GM19467 (cell line): Measurements from ENCODE around the gene MRPL52.
"Not testable (repeated sequence)": the region's sequence is repeated elsewhere in the genome, so short reads cannot be mapped to it uniquely, and the experiment has no call there.

Experiments
- ATAC-seq: cut with Tn5 transposase; IDR thresholded peaks from one replicate; pipeline ENCODE4 v1.9.1; 2021; ENCODE audit warnings: mild to moderate bottlenecking, moderate library complexity; ENCODE audit not compliant: unreplicated experiment

The MRPL52 gene

DNA sequence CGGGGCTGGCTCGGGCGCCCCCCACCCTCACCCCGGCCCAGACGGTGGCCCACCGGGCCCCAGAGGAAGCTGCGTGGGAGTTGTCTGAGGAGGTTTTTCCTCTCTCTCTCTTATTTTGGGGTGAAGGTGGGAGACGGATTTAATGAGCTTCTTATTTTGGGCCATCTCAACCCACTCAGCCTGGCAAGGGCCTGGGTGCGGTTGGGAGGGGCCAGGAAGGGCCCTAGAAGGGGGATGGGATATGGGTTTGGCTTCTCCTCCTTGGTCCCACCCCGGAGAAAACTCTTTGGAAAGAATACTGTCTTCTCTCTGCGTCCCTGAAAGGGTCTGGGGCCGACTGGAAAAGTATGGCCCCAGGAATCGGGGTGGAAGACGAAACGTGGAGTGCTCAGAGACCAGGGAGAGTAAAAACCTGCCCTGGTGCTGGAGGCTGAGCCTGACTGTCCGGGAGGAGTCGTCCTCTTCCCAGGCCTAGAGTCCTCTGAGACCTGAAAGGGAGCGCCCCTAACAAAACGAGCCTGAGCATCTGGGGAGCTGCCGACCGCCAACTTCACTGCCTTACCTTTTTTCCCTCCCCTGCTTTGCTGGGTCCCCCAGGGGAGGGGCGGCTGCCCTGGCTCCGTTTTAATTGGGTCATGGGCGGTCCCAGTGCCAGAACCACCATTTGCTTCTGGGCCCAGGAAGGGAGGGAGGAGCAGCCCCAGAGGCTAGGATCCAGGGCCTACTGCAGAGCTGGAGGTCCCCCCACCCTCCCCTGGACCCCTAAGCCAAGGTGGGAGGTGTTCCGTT, 8.3 kb downstream of the MRPL52 start:
- ATAC-seq: no peak

DNA sequence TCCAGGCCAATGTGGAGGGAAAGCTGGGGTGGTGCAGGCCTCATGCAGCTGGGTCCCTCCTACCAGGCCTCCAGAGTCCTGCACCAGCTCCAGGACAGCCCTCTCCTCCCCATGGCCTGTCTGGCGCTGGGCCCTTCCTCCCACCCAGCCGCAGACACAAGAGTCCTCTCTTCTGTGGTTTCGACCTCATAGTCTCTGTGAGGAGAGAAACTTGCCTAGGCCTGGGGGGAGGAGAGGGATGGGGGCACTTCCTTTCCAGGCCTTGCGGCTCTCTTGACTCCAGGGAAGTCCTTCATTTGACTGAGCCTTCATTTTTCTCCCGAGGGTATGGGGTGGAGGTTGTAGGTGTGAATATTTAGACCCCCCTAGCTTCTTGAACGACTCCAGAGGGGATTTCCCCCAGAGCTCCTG, 8.9 kb downstream of the MRPL52 start:
- ATAC-seq: no peak

DNA sequence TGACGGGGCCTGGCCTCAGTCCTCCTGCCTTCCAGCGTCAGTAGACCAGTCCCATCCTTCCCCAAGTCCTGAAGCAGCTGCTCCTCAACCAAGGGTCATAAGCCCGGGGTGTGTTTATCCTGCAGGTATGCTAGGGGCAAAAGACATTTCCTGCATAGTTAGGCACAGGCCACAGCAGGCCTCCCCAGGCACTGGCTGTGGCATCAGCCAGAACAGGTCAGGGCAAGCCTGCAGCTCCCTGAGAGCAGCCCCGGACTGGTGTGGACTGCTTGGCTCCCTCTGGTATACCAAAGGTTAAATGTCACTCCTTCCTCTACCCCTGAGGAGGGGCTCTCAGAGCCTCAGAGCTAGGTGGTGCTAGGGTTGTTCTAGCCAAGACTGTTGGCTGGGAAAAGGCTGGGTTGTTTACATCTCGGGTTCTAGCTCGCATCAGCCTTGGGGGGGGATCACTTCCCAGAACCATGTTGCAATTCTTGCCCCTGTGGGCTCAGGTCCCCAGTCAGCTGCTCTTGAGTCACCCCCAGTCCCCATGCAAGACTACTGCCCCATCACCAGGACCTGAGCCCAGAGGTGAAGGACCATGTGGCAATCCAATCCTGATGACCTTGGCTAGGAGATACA, 9.6 kb downstream of the MRPL52 start:
- no peak for ATAC-seq

- no peak for ATAC-seq
Observed at GRCh38 chr14:22841311-22841710, 11.6 kb downstream of the MRPL52 start.

DNA sequence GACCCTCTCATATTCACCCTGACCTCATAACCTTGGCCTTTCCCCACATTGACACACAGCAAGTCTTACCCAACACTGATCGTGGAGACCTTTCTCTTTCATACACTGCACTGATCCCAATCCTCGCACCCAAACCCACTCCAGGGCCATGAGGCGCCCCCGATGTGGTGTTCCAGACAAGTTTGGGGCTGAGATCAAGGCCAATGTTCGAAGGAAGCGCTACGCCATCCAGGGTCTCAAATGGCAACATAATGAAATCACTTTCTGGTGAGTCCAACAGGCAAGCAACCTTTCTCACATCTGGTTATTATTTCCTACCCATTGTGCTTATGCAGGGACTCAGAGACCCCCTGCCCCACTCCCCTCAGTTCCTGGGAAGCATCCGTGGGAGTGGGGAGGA, 12.1 kb downstream of the MRPL52 start:
- ATAC-seq: no peak

DNA sequence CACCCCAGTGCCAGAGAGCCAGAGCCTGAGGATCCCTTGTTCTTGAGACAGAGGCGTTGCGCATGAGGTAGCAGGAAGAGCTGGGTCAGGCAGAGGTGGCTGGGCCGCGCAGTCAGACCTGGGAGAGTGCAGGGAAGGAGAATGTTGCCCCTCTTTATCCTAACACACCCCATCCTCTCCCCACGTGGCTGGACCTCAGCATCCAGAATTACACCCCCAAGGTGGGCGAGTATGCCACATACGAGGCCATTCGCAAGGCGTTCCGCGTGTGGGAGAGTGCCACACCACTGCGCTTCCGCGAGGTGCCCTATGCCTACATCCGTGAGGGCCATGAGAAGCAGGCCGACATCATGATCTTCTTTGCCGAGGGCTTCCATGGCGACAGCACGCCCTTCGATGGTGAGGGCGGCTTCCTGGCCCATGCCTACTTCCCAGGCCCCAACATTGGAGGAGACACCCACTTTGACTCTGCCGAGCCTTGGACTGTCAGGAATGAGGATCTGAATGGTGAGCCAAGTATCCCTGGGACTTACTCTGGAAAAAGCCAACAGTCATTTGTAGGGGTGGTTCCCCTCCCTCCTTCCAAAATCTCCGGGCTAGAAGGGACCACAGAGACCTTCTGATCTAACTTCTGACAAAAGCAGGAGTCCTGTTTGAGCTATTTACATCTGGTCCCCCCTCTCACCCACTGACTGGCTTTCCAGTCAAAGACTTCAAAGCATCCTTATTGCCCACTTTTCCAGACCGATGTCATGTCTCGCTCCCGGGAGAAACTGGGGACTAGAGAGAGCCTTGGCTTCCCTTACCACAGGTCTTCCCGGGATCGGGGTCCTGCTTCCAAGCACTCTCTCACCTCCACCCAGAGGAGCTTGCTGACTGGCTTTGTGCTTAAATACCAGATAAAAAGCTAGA, 12.8 kb downstream of the MRPL52 start:
- no peak for ATAC-seq

DNA sequence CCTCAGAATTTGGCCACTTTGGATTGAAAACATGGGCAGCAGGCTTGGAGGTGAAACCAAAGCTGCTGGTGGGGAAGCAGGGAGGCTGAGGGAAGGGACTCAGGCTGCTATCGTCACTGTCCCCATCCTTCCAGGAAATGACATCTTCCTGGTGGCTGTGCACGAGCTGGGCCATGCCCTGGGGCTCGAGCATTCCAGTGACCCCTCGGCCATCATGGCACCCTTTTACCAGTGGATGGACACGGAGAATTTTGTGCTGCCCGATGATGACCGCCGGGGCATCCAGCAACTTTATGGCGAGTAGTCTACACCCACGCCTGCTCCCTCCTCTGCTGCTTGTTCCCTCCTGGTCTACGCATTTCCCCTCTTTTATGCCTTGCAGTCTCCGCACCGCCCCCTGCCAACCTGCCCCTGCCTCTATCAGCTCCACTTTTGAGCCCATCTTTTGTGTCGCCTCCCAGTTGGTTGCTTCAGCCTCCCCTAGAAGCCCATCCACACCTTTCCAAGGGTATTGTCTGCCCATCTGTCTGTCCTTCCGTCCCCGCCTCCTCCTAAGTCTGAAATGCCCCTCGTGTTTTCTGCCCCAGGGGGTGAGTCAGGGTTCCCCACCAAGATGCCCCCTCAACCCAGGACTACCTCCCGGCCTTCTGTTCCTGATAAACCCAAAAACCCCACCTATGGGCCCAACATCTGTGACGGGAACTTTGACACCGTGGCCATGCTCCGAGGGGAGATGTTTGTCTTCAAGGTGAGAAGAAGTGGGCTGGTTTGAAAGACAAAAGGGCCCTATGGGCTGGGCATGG, 13.6 kb downstream of the MRPL52 start:
- ATAC-seq: no peak

- no peak for ATAC-seq
Observed at GRCh38 chr14:22844221-22845102, 14.8 kb downstream of the MRPL52 start.

DNA sequence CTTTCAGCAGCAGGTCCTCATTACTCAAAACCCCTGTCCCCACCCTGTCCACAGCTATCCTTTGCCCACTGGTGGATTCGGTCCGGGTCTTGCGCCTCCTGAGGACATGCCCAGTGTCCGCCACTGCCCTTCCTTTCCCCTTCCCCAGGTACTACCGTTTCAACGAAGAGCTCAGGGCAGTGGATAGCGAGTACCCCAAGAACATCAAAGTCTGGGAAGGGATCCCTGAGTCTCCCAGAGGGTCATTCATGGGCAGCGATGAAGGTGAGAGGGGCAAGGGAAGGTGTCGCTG, 15.4 kb downstream of the MRPL52 start:
- ATAC-seq: no peak

DNA sequence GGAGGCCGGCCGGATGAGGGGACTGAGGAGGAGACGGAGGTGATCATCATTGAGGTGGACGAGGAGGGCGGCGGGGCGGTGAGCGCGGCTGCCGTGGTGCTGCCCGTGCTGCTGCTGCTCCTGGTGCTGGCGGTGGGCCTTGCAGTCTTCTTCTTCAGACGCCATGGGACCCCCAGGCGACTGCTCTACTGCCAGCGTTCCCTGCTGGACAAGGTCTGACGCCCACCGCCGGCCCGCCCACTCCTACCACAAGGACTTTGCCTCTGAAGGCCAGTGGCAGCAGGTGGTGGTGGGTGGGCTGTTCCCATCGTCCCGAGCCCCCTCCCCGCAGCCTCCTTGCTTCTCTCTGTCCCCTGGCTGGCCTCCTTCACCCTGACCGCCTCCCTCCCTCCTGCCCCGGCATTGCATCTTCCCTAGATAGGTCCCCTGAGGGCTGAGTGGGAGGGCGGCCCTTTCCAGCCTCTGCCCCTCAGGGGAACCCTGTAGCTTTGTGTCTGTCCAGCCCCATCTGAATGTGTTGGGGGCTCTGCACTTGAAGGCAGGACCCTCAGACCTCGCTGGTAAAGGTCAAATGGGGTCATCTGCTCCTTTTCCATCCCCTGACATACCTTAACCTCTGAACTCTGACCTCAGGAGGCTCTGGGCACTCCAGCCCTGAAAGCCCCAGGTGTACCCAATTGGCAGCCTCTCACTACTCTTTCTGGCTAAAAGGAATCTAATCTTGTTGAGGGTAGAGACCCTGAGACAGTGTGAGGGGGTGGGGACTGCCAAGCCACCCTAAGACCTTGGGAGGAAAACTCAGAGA, 16.3 kb downstream of the MRPL52 start:
- ATAC-seq: no peak

DNA sequence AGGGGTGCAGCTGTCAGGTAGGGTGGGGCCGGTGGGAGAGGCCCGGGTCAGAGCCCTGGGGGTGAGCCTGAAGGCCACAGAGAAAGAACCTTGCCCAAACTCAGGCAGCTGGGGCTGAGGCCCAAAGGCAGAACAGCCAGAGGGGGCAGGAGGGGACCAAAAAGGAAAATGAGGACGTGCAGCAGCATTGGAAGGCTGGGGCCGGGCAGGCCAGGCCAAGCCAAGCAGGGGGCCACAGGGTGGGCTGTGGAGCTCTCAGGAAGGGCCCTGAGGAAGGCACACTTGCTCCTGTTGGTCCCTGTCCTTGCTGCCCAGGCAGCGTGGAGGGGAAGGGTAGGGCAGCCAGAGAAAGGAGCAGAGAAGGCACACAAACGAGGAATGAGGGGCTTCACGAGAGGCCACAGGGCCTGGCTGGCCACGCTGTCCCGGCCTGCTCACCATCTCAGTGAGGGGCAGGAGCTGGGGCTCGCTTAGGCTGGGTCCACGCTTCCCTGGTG, 17.2 kb downstream of the MRPL52 start:
- no peak for ATAC-seq

GRCh38 chr14:22847661-22848341, 18.1 kb downstream of the MRPL52 start:
- ATAC-seq: no peak

DNA sequence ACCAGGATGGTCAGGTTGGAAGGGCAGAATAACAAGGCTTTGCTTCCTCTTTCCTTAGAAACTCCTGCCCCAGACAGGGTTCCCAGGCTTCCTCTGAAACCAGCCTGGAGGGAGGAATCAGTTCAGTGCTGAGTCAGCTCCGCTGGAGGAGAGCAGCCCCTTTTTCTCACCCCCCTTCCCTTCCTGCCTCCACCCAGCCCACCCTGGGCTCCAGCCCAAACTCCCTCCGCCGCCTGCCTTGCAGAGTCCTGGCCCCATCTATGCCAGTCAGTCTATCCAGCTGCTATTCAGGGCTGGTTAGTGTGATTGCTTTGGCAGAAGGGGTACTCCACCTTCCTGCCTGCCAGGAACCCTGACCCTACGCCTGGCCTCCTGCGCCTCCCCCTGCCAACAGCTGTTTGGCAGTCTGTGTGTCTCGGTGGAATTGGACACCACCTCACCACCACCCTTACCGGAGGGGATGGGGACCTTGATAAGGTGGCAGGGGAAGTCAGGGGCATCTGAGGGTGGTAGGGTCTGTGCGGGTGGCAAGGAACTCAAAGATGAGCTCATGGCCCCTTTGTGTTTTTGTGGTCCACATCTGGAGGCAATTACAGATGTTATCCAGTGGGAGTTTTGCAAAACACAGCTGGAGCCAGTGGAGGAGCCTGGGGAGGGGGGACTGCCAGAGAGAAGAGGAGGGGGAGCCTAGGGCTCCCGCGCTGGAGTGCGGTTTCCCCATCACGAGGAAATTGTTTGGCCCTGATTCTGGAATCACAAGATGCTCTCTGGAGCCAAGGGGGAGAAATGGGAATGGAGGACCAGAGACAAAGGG, 18.9 kb downstream of the MRPL52 start:
- ATAC-seq: no peak

DNA sequence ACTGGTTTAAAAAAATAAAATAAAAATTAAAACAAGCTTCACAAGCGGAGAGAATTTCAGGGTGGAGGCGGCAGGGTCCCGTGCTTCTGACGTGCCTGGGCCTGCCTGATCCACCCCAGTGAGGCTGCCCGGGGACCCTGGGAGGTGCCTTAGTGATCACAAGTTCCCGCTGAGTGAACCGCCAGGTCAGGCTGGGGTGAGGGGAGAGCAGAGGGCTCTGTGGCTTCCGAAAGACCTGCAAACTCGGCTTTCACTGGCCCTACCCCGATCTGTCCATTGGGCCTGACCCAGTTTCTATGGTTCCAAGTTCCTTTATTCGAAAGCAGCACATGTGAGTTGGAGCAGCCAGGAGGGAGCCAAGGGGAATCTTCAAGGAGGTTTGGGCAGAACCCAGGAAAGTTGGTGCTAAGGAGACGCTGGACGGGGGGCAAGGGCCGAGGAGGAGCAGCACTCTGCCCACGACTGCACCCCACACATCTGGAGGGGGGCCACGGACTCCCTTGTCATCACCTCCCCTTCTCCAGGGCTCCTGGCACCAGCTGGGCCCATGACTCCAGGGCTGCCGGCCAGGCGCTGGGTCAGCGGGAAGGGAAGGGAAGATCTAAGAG, 19.6 kb downstream of the MRPL52 start:
- no peak for ATAC-seq

GRCh38 chr14:22850944-22851764, 21.5 kb downstream of the MRPL52 start:
- no peak for ATAC-seq

DNA sequence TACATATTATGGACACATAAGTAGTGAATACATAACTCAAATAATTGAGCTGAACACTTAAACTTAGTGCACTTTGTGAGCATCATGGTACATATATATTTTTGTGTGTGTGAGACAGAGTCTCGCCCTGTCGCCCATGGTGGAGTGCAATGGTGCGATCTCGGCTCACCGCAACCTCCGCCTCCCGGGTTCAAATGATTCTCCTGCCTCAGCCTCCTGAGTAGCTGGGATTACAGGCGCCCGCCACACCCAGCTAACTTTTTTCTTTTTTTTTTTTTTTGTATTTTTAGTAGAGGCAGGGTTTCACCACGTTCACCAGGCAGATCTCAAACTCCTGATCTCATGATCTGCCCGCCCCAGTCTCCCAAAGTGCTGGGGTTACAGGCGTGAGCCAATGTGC, 22.5 kb downstream of the MRPL52 start:
- ATAC-seq: not testable (repeated sequence)
